Measurements from ENCODE around the gene DSG4.
"Not testable (repeated sequence)": the region's sequence is repeated elsewhere in the genome, so short reads cannot be mapped to it uniquely, and the experiment has no call there.

DSG4 gene, protein sequence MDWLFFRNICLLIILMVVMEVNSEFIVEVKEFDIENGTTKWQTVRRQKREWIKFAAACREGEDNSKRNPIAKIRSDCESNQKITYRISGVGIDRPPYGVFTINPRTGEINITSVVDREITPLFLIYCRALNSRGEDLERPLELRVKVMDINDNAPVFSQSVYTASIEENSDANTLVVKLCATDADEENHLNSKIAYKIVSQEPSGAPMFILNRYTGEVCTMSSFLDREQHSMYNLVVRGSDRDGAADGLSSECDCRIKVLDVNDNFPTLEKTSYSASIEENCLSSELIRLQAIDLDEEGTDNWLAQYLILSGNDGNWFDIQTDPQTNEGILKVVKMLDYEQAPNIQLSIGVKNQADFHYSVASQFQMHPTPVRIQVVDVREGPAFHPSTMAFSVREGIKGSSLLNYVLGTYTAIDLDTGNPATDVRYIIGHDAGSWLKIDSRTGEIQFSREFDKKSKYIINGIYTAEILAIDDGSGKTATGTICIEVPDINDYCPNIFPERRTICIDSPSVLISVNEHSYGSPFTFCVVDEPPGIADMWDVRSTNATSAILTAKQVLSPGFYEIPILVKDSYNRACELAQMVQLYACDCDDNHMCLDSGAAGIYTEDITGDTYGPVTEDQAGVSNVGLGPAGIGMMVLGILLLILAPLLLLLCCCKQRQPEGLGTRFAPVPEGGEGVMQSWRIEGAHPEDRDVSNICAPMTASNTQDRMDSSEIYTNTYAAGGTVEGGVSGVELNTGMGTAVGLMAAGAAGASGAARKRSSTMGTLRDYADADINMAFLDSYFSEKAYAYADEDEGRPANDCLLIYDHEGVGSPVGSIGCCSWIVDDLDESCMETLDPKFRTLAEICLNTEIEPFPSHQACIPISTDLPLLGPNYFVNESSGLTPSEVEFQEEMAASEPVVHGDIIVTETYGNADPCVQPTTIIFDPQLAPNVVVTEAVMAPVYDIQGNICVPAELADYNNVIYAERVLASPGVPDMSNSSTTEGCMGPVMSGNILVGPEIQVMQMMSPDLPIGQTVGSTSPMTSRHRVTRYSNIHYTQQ

DNA sequence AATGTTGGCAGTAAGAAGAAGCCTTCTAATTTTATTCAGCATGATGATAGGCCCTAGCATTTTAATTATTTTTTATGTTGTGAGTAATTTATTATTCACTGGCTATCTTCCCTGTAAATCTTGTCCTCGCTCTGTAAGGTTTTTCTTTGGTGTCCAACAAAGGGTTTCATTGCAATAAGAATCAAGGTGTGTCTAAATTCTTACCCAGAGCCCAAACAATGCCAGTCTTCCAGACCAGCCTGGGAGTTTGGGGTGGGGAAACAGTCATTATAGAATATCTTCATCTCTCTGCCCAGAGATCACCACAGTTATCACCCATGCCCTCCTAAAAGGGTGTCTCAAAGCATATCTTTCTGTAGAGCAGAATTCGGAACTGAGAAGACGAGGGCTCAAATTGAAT is at the start of gene DSG4:
Gene DSG4, plus strand, starts transcription at position 301 of the 400 bp plus-strand sequence. CDS start 135 bp downstream, outside the sequence.
- no peak for FAIRE-seq

DNA sequence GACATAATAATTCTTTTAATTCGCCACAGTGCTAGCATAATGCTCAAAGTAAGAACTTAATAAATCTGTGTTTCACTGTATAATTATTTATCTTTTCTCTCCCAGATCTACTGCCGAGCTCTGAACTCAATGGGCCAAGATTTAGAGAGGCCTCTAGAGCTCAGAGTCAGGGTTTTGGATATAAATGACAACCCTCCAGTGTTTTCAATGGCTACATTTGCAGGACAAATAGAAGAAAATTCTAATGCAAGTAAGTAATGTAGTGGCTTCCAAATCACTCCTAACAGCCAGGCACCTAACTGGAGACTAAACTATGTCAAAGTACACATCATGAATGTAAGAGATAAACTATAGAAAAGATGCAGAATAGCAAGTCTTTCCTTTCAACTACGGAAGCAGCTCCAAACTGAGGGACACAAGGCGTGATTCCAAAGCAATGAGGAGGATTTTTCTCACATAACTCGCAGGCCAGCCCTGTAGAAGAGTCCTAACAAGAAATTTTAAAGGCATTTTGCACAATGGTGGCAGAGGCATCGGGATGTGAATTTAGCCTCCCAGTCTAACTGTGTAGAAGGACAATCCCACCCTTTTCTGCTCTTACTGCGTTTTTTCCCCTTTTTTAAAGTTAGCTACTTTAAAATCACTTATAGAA is 46.7 kb upstream of the DSG4 start:
- no peak for FAIRE-seq

DNA sequence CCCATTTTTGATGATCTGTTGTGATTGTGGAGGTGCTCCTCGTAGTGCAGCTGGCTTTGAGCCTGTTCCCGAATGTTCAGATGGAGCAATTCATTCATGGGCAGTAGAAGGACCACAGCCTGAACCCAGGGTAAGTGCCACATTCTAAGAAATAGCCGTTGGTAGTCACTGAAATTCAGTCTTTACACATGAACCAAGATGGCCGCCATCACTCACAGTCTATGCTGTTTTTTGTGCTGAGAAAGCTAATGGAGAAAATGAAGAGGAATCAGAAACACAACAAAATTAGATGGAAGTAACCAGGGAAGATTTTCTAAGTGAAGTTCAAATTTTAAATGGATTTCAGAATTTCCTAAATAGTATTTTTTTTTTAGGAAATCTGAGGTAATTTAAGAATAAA is 33.1 kb upstream of the DSG4 start:
- FAIRE-seq: no peak

DNA sequence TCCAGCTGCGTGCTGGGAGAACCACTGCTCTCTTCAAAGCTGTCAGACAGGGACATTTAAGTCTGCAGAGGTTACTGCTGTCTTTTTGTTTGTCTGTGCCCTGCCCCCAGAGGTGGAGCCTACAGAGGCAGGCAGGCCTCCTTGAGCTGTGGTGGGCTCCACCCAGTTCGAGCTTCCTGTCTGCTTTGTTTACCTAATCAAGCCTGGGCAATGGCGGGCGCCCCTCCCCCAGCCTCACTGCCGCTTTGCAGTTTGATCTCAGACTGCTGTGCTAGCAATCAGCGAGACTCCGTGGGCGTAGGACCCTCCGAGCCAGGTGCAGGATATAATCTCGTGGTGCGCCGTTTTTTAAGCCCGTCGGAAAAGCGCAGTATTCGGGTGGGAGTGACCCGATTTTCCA is 23.2 kb upstream of the DSG4 start:
- FAIRE-seq: not testable (repeated sequence)

DNA sequence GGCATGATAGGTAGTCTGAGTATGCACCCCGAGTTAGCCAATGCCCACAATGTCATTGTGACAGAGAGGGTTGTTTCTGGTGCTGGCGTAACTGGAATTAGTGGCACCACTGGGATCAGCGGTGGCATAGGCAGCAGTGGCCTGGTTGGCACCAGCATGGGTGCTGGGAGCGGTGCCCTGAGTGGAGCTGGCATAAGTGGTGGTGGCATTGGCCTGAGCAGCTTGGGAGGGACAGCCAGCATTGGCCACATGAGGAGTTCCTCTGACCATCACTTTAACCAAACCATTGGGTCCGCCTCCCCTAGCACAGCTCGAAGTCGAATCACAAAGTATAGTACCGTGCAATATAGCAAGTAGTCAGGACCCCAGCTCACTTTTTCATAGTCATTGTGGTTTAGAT is 21.6 kb upstream of the DSG4 start:
- no peak for FAIRE-seq

DNA sequence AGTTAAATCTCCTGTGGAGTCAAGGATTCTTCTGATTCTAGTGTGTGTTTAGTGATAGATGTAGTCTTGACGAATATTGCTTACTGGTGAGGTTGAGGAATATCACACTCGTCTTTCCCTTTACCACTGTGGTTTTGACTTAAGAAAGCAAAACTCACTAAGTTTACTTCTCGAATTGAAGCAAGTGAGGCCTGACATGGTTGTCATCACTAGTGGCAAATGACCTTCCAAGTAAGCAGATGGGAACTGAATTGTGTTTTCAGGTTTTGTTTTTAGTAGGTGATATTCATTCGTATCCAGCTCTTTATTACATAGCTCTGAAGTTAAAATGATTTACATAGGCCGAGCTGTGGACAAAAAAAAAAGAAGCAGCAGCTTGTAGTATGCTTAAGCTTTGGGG is 20.6 kb upstream of the DSG4 start:
- no peak for FAIRE-seq

DNA sequence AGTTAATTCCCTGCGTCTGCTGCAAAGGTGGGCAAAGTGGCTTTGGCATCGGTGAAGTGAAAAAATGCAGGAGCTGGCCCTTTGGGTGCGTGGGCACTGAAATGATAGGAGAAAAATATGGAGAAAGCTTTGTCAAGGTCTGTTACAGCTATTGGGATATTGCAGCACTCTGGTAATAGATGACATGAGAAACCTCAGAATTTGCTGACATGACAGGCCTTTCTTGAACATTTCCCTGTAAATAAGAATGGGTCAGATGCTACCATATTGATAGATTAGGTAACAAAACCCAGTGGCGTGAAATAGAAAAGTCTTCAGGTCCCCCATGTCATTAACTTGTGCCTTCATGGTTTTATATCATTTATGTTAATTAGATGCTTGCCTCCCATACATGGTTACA is 12.4 kb upstream of the DSG4 start:
- FAIRE-seq: no peak

DNA sequence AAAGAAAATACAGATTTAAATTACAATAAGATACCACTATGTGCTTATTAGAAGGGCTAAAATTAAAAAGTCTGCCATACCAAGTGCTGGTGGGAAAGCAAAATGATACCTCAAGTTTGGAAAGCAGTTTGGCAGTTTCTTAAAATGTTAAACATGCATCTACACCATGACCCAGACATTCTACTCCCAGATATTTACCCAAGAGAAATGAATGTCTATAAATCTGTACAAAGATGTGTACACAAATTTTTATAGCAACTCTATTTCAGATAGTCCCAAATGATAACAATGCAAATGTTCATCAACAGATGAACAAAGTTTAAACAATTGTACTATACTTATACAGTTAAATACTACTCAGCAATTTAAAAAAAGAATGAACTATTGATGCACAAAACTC is 7.1 kb upstream of the DSG4 start:
- no peak for FAIRE-seq

DNA sequence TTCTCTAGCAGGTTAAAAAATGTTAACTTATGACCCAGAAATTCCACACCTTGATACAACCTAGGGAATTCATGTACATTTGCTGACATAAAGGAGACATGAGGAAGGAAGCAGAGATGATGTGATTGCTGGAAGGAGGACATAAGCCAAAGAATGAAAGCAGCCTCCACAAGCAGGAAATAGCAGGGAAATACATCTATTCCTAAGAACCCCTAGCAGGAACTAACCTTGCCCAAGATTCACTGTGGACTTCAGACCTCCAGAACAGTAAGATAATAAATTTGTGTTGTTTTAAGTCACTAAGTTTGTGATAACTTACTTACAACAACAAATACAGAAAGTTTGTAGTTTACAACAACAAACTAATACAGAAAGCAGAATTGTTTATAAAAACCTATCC is 4.6 kb upstream of the DSG4 start:
- no peak for FAIRE-seq

DNA sequence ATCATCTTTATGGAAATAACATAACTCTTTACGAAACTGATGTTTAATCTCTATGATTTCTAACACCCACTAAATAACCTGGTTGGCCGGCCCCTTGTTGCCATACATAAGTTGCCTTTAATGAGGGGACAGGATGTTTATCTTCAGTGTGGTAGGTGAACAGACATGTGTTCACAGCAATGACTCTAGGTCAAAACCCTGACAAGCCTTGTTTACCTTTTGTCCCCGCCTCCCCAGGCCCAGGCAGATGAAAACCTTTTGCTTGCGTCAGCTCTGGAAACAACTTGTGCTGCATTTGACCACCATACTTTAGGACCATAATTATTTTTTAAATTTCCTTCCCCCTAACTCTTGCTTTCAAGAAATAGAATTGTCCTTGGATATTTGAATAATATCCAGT is 2.9 kb upstream of the DSG4 start:
- no peak for FAIRE-seq

DNA sequence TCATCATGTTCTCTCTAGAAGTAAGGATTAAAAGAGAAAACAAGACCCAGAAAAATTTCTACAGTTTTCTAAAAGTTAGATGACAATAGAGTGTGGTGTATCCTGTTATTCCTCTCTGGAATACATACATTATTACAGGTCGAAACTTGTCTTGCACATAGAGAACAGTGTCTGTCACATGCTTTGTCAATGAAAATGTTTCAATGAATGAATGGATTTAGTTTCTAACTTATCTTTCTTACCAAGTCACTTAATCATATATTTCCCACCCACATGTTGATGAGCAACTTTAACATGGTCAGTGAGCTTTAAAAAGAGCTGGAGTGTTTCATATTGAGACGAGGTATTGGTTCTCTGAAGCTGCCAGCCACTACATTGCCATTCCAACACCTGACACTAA is 4.3 kb downstream of the DSG4 start:
- no peak for FAIRE-seq

DNA sequence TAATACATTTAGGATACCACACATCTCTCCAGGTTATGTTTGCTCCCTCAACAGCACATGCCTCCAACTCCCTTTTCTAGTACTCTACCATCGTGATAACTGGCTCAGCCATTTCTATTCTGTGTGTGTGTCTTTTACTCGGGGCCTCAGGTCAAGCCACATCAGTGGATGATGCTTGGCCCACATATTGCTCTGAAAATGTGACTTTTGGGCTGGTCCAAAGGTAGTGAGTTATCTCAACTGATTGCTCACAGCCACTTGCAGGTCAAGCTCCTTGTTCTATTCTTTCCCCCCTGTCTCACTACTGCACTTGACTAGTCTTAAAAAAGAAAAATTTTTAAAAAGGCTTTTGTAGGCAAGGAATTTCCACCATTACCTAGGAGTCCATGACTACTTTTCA is 5.5 kb downstream of the DSG4 start:
- no peak for FAIRE-seq

DNA sequence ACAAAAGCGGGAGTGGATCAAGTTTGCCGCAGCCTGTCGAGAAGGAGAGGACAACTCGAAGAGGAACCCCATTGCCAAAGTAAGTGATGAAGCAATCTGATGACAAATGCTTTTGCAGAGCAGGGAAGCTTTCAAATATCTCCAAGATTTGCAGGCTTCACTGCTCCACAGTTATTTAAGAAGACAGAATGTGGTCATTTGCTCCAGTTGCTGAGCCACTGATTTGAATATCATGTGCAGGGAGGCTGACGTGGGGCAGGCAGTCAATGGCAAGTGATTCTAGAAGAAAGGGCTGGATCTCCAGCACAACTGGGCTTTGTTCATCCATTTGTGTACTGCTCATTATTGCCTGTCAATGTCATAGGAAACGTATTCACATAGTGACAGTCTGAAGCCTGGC is 10.2 kb downstream of the DSG4 start:
- FAIRE-seq: no peak

DNA sequence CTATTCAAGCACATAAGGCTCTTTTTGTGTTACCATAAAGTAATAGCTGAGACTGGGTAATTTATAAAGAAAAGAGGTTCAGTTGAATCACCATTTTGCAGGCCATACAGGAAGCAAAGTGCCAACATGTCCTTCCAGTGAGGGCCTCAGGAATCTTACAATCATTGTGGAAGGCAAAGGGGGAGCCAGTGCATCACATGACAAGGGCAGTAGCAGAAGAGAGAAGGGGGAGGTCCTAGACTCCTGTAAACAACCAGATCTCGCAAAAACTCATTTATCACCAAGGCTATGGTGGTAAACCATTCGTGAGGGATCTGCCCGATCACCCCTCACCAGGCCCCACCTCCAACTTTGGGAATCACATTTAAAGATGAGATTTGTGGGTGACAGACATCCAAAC is 16.7 kb downstream of the DSG4 start:
- no peak for FAIRE-seq

DNA sequence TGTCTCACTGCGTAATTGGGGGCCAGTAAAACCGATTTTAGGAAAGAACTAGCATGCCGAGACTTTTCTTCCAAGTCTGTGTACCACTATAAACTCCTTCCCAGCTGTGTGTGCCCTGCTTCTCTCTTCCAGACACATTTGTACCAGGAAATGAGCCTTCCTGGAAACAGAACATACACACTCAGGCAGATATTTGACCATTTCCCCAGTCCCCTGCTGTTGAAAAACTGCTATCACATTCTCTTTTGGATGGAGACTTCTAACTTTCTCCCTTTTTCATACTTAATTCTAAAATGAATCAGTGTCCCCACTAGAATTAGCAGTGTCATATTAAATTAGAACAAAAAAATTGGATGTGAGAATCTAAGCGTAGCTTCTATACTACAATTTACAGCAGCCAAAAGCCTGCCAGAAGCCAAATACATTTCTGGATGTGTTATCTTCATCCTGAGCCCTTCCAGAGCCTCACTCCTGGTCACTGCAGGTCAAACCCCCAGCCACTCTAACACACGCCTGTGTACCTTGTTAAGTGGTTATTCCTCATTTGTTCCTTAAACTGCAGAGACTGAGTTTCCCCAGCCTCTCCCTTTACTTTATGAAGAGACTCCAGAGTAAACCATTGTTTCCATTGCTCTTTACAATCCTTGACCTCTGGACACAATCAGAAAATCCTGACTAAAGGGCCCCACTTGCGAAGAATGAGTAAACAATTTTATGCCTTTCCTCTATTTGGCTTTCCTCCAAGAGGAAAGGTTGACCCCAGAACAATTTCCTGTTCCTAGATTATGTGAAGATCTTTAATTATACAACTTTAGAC is 20.4 kb downstream of the DSG4 start:
- FAIRE-seq: peak; percentile 57

DNA sequence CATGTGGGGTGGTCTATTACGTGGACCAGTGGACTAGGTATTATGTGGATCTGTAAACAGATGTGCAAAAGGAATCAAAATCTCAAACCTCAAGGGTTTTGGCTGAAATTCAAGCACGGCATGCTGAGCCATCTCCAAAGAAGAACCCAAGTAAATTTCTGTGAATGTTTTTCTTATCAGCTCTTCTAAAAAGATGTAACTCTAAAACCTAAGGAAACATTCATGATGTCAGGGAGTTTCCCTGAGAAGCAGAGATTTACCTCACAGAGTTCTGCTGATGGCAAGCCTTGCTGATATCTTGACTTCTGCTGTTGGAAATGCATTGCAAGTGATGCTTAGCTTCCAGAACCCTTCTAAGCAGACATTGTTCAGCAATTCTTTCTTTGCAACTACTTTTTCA is 21.6 kb downstream of the DSG4 start:
- no peak for FAIRE-seq

DNA sequence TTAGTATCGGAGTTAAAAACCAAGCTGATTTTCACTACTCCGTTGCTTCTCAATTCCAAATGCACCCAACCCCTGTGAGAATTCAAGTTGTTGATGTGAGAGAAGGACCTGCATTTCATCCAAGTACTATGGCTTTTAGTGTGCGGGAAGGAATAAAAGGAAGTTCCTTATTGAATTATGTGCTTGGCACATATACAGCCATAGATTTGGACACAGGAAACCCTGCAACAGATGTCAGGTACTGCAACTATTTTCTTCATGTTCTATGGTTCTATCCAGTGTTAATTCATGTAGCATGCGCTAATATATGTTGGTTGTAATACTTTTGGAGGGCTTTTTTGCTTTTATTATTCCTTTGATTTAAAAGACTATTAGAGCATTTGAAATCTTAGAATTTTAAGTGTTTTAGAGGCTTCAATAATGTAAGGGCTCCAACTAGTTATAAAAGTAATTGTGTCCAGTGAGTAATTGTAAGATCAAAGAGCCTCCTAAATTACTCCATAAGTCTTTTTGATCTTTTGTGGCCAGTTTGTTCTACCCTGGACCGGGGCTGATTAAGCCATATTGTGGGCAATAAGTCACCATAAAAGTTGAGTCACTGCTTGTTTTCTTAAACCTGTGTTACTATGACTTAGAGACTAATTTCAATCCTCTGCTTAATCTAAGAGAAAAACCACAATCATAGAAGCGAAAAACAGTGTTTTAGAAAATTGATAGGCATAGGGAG is 22.9 kb downstream of the DSG4 start:
- peak; percentile 92 for FAIRE-seq

DNA sequence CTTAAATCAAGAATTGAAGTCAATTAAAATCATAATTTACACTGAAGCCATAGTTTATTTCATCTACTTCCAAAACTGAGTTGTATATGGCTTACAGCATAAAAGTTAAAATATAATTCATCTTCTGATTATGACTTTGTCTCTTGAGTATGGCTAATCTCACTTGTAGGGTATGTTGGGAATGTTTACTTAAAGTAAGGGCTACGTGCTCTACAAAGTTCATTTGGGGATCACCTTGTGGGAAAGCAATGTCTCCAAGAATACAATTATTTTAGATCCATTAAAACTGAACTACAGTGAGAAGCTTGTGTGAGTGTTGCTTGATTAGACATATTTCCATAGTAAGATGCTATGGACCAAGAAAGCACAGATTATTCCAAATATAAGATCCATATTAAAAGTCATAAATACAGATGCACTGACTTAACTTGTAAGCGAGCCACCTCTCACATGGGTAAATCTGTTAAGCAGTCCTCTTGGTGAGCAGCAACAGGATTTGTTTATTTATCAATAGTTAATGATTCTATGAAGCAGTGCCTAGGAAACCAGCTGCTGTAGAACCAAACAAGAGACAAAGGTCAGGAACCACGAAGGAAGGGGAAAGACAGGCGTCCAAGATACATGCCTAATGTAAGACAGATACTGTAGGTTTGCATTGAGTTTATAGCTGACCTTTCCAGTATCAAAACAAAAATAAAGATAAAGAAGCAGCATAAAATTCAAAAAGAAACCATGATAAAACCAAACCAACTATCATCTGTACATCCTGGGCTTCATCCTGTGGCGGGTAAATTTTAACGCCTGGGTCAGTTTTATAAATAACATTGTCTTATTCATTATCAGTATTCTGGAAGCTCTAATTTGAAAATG is 24.8 kb downstream of the DSG4 start:
- FAIRE-seq: no peak

DNA sequence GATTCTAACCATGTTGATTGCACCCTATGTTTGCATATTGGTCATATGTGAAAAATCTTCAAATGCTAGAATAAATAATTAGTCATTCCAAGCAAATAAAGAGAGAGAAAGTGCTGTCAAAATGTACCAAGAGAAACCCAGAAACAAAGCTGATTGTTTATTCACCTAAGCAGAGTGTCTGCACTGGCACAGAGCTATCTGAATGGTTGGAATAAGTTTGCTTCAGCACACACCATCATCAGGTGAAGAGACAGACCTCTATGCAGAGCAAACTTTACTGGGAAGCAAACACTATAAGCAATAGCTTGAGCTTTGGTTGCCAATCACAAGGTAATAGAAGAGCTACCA is 25.4 kb downstream of the DSG4 start:
- FAIRE-seq: no peak

DNA sequence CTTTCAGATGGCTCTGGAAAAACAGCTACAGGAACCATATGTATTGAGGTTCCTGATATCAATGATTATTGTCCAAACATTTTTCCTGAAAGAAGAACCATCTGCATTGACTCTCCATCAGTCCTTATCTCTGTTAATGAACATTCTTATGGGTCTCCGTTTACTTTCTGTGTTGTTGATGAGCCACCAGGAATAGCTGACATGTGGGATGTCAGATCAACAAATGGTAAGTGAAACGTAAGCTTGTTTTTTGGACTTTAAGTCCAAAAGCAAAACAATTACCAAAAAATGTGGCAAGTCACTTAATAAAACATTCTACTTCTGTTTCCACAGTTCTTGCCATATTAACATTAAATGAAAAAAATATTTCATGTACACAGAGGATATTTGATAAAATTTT is 26.8 kb downstream of the DSG4 start:
- FAIRE-seq: peak; percentile 21

DNA sequence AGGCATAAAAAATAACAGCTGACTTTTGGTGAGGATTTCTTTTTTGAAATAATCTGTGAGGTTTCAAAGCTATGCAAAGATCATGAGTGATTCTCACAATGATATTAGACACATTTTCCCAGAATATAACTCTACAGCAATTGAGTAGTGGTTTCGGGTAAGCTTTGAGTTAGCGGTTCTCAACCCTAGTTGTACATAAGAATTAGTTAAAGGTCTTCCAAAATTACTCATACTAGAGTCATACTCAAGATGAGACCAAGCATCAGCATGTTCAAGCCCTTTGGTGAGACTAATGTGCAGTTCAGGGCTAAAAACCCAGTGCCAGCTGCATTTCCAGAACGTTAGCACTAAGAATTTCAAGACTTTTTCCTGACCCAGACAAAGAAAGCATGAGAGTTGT is 31.1 kb downstream of the DSG4 start:
- no peak for FAIRE-seq

All from colon (tissue), 2 donors.